ENCODE results near the gene SSH2. TPM values are rescaled to one million over a fixed set of nuclear protein-coding genes. Genes with fewer than 3 reads are reported as not detected.
"Not testable (repeated sequence)": the region's sequence is repeated elsewhere in the genome, so short reads cannot be mapped to it uniquely, and the experiment has no call there.

The SSH2 gene
- total RNA-seq, 1 donor from 2014 or later: 12.6 TPM

DNA sequence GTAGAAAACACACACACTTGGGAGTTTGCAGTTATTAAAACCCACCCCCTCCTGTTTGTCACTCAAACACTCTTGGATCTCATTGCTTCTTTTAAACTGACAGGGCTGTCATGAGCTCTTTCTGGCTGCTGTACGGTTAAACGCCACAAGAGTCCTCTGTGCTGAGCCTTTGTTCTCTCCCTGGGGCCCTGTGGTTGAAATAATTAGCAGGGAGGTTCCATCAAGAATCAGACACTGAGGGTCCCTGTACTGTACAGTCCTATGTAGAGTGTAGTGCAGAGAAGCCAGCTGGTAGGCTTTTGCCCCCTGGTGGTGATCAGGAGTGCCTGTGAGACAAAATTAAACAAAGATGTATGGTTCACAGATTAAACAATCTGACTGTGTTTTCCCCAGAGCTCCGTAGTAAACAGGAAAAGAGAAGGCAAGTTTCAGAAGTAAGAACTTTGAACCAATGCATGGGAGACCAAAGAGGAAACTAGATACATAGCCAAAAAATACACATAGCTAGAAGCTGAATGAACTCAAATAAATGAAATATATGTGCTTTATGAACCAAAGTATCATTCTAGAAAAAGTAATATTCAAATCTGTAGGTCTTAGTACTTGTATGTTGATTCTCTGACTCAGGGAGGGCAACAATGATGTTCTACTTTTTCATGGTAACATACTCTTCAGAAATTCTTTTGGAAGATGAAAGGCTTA, 1.4 kb upstream of the SSH2 start:
- peak; percentile 76 to 91 for DNase-seq (ENCODE audit: low read depth in 2 of 2)

GRCh38 chr17:29930409-29931010, 482 bp upstream of the SSH2 start:
- peak in 1 of 2 donors; percentile 9 for DNase-seq (ENCODE audit: low read depth in 2 of 2)

DNA sequence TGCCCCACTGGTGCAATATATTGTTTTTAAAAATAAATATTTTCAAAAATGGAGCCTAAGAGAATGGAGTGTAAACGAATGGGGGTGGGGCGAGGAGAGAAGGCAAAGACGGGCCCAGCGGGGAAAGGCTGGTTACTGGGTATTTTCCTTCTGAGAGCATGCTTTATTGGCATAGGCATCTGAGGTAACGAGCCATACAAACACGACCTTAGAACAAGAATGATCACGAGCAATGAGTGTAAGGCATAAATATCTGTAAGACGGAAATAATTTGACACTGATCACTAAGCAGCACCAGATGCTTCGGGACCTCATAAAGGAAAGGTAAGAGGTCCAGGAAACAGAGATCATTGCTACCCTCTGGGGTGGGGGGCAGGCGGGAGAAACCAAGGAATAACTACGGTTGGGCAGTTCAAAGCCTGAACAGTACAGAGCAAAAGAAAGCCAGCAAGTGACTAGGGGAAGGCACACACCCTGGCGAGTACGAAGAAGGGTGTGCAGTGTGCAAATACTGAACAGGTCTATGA, 959 bp downstream of the SSH2 start:
- DNase-seq (ENCODE audit: low read depth in 2 of 2): peak; percentile 60 to 94

DNA sequence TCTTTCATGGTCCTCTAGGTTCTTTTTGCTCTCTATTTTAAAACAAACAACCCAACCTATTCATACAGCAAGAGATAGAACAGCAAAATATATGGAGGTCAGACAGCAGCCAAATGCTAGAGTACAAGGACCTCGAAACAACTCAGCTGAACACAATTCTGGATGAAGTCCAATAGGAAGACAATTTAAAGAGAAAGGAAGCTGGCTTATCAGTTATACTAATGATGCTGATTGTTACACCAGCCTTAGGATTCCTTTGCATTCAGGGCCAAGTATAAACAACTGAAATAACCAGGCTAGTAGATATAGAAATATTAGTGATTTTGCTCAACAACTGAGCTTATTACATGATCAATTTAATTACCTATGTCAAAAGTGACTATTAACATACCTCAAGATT, 2.5 kb downstream of the SSH2 start:
- DNase-seq (ENCODE audit: low read depth in 2 of 2): peak; percentile 39 to 83

GRCh38 chr17:29924786-29925185, 5.2 kb downstream of the SSH2 start:
- no peak for DNase-seq (ENCODE audit: low read depth in 2 of 2)

DNA sequence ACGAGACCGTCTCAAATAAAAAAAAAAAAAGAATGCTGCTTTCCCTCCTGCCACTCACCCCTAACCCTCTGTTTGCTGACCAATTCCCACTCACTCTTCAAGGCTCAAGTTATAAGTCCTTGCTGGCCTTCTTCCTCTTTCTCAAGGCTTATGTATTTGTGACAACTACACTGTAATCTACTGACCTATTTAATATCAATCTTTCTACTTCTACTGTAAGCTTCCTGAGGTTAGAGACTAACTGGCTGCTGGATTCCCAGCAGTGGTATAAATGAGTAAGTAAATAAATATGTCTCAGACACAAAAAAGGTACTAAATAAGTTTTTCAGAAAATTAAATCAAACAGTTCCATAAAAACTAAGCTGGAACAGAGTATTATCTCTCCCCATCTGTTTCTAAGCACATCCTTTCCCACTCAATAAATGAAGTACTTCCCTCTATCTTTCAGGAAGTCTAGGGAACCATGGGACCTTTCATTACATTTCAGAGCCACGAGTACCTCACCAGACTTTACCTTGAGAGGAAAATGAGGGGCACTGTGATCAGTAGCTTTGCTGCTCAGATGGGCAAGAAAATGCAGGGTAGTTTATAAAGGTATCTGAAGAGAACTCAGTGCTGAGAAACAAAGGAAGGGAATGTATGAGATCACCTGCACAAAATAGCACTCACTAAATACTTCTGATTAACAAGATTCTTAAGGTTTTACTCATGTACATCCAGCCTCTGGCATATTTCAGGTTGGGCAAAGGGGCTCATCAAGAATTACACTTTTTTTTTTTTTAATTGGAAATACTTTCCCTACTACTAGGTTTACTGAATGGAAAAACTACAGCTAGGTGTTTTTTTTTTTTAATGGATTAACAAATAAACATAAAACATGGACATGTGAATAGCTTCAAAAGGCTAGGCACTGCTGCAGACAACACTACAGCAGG, 10.8 kb downstream of the SSH2 start:
- DNase-seq (ENCODE audit: low read depth in 2 of 2): peak in 1 of 2 donors; percentile 54

GRCh38 chr17:29918016-29918415, 12.0 kb downstream of the SSH2 start:
- DNase-seq (ENCODE audit: low read depth in 2 of 2): no peak

DNA sequence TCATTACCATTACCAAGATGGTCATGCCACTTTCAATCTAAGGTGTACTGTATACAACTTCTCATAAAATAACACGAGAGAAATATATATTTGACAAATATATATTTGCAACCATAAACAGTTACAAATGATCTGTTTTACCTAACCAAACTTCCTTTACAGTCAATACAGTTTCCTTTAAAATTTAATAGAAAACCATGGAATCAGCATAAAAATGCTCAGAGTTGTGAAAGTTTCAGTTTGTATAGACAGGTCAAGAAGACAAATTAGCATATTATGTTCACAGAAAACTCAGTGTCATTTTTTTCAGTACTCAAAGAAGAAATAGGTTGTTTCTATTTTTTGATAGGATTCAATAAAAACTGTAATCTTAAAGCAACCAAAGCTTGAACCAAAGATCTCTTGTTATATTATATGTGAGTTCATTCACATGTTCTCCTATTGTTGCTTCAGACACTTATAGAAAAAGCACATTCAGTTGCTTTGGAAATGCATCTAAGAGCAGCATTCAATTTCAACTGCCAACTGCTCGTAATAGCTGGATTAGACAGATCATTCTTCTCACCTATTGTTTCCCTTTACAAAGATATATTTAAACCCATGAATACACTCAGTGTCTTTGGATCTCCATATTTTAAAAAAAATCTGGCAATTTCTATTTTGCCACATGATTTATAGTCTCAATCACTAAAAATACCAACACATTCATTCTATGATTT, 15.1 kb downstream of the SSH2 start:
- DNase-seq (ENCODE audit: low read depth in 2 of 2): peak in 1 of 2 donors; percentile 32

DNA sequence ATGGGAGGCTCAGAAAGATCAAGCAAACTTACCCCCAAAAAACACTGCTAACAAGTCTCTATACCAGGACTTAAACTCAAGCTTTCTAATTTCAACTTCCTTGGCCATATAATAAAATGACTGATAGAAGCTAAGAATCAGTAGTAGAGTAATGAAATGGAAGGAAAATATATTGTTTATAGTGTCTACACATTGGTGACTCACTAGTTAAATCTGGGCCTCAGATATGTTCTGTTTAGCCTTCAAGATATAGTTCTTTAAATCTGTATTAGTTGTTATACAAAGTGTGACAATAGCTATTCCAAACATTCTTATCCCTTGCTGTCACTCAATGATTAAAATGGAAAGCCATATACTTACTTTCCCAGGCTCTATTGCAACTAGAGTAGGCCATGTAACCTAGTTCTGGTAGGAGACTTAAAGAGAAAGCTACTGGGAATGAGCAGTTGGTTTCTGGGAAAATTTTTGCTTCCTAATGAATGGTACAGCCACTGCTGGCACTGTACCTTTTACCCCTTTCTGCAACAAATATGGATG, 18.3 kb downstream of the SSH2 start:
- DNase-seq (ENCODE audit: low read depth in 2 of 2): no peak

- DNase-seq (ENCODE audit: low read depth in 2 of 2): no peak
These were observed 20.6 kb downstream of the SSH2 start for GRCh38 chr17:29909236-29910003.

- no peak for DNase-seq (ENCODE audit: low read depth in 2 of 2)
These were observed 23.1 kb downstream of the SSH2 start for GRCh38 chr17:29906969-29907368.

DNA sequence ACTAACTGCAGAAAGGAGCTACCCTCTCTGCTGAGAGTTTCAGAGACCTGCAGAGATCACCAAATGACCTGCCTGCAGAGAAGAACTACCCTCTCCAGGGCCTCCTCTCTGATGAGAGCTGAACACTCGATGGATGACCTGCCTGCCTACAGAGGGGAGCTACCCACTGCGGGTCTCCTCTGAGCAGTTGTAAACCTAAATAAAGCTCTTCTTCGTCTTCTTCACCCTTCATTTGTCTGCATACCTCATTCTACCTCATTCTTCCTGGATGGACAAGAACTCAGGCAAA, 24.2 kb downstream of the SSH2 start:
- DNase-seq (ENCODE audit: low read depth in 2 of 2): no peak

DNA sequence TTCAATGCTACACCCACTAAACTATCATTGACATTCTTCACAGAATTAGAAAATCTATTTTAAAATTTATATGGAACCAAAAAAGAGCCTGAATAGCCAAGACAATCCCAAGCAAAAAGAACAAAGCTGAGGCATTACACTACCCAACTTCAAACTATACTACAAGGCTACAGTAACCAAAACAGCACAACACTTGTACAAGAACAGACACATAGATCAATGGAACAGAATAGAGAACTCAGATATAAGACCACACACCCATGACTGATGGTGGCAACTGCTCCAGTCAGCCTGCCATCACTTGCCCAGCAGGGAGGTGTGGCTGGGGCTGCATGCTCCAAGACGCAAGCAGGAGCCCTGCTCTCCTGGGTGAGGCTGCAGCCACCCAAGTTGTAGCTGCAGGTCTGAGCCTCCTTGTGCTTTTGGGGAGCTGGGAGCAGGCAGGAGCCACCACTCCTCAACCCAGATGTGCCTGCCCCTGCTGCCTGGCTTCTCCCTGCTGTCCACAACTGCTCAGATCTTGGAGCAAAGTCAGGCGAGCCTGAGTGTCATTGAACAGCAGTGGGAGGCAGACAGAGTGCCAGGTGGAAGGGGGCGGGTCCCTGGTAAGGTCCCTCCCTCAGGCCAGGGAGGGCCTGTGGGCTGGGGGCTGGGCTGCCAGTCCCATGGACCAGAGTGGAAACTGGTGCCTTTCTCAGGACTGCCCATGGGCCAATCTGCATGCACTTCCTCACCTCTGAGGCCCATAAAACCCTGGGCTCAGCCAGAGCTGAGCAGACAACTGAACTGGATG, 24.7 kb downstream of the SSH2 start:
- DNase-seq (ENCODE audit: low read depth in 2 of 2): no peak

- no peak for DNase-seq (ENCODE audit: low read depth in 2 of 2)
These were observed 26.6 kb downstream of the SSH2 start for GRCh38 chr17:29903471-29903870.

GRCh38 chr17:29897136-29897535, 32.9 kb downstream of the SSH2 start:
- DNase-seq (ENCODE audit: low read depth in 2 of 2): not testable (repeated sequence)

DNA sequence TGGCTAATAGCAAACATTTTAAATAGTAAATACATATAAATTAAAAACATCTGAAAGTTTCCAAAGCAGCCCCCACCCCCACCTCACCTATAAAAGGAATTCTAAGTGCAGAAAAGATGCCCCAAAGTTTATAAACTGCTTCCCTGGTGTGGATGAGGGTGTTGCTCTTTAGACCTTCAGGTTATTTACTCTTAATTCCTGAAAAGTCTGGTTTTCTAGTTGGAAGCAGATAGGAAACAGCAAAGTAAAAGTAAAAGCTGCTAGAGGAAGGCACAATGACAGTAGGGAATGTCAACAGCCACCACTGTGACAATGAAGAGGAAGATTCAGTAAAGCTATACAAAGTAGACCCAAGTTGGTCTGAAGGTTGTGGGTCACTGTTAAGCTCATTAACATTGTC, 37.8 kb downstream of the SSH2 start:
- no peak for DNase-seq (ENCODE audit: low read depth in 2 of 2)

DNA sequence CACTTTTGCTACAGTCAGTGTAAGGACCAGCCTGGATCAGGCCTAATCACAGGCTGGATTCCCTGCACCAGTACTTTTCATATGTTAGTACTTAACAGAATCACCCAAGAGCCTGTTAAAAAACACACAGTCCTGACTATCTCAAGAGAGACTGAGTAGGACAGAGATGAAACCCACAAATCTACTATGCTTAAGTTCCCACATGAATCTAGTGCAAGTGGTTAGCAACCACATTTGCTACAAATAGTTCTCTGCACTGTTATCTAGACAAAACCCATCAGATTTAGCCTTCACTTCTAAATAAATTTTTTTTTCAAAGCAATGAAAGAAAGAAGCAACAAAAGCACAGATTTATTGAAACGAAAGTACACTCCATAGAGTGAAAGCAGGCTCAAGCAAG, 38.9 kb downstream of the SSH2 start:
- DNase-seq (ENCODE audit: low read depth in 2 of 2): no peak

DNA sequence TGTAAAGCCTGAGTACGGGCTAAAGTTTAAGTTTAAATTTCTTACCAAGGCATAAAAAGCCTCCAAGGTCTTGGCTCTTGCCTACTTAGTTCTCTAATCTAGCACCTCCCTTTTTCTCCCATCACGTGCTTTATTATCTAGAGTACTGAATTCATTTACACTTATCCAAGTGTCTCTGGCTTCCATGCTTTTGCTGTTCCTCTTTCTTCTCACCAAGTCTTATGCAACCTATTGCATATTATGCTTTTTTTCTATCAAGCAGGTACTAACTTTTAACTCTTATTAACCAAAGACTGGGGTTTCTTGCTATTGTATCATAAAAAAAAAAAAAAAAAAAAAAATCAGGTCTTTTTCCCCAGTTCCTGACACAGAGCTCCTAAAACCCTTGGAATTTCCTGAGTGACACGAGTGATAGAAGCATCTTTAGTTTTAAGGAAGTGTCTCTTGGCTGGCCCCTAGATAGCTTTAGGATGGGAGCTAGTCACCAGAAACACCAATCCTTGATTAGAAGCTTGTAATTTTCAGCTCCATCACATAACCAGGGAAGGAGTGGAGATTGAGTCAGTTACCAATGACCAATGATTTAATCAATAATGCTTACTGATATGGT, 44.9 kb downstream of the SSH2 start:
- no peak for DNase-seq (ENCODE audit: low read depth in 2 of 2)

DNA sequence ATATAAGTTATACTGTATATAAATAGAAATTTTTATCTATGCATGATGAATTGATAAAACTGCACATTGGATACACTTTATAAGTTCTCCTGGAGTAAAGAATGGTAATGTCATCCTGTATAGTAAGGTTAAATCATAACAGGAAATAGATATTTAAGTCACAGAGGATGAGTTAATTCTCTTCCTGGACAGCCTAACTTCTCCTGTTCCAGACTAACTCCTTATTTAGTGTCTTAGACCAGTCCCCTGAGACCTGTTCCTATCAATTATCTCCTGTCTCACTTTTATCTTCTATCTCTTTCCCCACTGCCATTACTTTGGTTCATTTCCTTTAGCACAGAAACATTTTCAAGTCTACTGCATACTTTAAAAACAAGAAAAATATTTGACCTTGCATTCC, 46.5 kb downstream of the SSH2 start:
- peak in 1 of 2 donors; percentile 24 for DNase-seq (ENCODE audit: low read depth in 2 of 2)

All from dermis microvascular lymphatic vessel endothelial cell (primary cell).